Stimulated activated CD4-positive, alpha-beta T cell treated with anti-CD3 and anti-CD28 coated beads, Interleukin-2, amount 100 ng/mL, for 24 hours (primary cell): ENCODE results near the gene ESRRB.

ENCODE experiments used
- DNase-seq, 2 donors: peaks; one replicate each; pipeline ENCODE4 v3.0.0-alpha.2; 2020

ESRRB gene

GRCh38 chr14:76412501-76412900 lies 36.6 kb downstream of the ESRRB start:
- no peak for DNase-seq

DNA sequence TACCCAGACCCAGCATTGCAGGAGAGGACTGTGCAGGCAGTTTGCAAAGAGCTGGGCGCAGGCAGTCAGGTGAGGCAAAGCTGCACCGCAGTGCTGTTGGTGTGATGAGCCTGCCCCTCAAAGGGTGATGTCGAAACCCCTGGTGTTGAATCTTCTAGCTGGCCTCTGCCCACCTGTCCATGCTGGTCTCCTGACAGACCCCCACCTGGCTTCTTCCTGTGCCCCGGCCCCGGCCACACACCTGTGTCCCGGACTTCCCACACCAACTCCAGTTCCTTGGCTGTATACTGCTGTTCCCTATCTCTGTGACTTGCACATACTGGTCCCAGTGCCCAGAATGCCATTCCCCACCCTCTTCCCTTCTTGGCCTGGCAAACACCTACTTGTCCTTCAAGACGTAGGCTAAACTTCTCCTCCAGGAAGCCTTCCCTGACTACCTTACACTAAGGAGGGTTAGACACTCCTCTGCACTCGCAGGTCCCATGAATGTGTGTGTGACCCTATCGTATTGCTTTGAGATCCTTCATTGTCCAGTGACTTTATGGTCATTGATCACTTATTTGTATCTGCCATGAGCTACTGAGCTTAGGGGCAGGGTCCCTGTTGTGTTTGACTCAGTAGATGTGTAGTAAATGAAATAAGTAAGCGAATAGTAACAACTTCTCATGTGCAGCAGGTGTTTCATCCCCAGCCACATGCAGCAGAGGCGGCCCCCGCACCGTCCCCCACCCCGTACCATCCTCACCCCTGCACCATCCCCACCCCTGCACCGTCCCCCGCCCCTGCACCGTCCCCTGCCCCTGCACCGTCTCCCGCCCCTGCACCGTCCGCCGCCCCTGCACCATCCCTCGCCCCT lies 37.4 kb downstream of the ESRRB start:
- DNase-seq = no peak

GRCh38 chr14:76413962-76414600 lies 38.1 kb downstream of the ESRRB start:
- DNase-seq = no peak

- no peak for DNase-seq
These were observed 43.5 kb downstream of the ESRRB start for GRCh38 chr14:76419399-76419798.

- DNase-seq = no peak
These were observed 44.9 kb downstream of the ESRRB start for GRCh38 chr14:76420827-76421226.

GRCh38 chr14:76421662-76422061 lies 45.7 kb downstream of the ESRRB start:
- no peak for DNase-seq

GRCh38 chr14:76422662-76423061 lies 46.7 kb downstream of the ESRRB start:
- no peak for DNase-seq

- no peak for DNase-seq
These were observed 47.6 kb downstream of the ESRRB start for GRCh38 chr14:76423534-76423933.

GRCh38 chr14:76424359-76424758 lies 48.4 kb downstream of the ESRRB start:
- DNase-seq = no peak

- no peak for DNase-seq
These were observed 50.3 kb downstream of the ESRRB start for GRCh38 chr14:76426161-76426696.

DNA sequence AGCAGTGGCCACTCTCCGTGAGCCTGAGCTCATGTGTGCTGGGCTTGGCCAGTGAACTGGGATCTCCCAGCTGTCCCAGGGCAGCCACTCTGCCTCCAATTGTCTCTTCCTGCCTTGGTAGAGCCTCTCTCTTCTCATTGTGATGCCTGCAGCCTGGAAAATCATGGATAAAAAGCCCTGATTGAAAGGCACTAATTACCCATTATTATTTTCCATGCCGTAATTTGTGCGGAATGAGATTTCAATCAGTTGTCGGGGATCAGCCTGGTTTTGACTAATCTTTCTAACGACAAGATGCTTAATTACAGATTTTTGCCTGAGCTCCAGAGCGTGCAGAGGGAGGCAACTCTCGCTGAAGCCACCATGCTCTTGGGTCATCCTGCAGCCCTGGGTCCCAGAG lies 52.7 kb downstream of the ESRRB start:
- no peak for DNase-seq

DNA sequence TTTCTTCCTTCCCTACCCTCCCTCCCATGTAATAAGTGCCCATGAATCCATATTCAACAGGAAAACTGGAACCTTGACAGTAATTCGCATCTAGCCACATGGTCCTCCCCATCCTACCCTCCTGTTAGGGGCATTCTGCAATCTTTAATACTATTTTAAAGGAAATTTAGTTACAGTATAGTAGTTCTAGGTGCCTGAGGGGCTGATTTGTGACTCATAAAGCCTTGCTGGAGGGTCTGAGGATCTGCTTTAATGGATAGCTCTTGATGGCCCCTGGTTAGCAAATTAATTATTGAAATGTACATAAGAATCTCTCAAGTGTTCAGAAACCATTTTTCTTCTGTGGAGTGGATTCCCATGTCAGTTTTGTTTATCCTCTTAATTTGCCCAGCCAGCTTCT lies 54.1 kb downstream of the ESRRB start:
- DNase-seq = no peak

DNA sequence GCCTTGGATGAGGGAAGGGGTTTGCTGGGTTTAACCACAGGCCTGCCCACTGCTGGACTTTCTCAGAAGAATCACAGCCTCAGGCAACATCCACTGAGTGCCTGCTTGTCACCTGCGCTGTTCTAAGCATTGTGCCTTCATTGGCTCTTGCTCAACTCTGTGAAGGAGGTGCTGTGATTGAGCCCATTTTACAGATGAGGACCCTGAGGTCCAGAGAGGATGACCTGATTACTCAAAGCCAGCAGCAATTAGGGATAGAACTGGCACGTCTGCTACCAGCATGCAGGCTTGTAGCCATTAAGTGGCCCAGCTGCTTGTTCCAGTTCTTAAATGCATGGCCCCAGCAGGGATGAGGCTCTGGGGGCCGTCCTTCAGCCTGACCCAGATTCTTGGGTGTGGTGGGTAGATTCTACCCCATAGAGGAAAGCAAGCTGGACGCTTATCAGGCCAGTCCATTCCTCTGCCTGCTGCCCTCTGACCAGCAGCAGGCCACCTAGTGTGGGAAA lies 54.6 kb downstream of the ESRRB start:
- DNase-seq = no peak

GRCh38 chr14:76431538-76431937 lies 55.6 kb downstream of the ESRRB start:
- no peak for DNase-seq

DNA sequence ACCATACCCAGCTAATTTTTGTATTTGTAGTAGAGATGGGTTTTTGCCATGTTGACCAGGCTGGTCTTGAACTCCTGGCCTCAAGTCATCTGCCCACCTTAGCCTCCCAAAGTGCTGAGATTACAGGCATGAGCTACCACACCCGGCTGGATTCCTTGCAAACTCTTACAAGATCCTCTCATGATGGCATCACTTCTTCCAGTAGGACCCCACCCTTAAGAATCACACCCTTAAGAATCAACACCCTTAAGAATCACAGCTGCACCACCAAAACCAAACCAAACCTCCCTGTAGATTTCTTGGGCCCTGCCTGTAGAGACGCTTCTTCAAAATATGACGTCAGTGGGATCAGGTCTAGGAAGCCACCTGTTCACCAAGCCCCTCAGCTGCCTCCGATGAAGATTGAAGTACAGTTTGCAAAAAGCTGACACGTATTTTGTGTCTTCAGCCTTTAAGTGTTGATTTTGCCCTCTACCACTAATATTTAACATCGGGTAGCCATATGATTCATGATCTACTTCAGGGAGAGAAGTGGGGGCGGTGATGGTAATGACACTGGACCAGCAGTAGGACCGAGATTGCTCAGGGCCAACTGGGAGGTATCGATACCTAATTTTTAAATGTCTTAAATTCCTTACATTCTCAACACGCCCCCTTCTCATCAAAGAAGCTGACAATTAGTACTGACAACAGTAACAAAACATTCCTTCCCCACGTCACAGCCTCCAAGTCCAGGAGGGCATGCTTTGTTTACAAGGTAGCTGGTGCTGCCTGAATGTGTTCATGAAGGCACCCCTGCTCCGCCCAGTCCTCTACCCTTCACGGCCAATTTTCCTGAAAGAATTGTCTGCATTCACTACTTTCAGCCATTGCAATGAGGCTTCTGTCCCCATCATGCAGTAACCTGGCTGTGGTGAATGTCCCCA lies 57.2 kb downstream of the ESRRB start:
- DNase-seq = no peak

GRCh38 chr14:76434220-76434619 lies 58.3 kb downstream of the ESRRB start:
- DNase-seq = no peak

DNA sequence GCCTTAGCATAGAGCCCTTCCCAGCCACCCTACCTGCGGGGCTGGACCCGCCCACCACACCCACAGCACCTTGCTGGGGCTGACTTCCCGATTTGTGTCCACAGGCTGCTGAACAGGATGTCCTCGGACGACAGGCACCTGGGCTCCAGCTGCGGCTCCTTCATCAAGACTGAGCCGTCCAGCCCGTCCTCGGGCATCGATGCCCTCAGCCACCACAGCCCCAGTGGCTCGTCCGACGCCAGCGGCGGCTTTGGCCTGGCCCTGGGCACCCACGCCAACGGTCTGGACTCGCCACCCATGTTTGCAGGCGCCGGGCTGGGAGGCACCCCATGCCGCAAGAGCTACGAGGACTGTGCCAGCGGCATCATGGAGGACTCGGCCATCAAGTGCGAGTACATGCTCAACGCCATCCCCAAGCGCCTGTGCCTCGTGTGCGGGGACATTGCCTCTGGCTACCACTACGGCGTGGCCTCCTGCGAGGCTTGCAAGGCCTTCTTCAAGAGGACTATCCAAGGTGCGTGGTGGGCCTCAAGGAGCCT lies 63.4 kb downstream of the ESRRB start:
- DNase-seq = no peak

GRCh38 chr14:76446486-76446885 lies 70.5 kb downstream of the ESRRB start:
- DNase-seq = no peak

DNA sequence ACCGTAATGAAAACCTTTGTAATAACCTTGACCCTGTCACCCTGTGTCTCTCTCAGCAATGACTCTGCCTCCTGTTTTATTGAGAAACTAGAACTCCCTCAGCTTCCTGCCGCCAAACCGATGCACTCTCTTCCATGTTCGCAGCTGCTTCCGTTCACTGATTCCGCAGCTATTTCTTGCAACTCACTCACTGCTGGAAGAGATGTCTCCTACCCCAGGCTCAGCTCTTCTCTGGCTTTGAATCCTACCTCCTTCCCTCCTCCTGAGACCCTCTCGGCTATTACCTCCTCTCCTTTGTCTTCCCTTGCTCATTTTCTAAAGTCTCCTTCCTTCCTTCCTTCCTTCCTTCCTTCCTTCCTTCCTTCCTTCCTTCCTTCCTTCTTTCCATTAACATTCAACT lies 71.0 kb downstream of the ESRRB start:
- no peak for DNase-seq

DNA sequence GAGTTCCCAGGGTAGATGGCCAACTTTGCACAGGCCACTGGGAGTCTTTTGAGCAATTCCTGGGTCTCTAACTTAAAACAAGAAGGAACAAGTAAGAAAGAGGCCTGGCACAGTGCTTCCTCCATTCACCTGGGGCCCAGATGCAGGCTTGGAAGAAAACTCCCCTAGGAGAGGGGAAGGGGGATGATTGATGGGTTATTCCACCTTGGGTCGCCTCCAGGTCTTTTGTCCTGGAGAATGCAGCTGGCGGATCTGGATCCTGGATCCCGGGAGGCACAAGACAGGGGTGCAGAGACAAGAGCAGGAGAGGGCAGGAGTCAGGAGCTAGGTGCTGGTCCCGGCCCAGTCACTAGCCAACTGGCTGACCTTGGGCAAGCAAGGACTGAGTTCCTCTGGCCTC lies 74.5 kb downstream of the ESRRB start:
- no peak for DNase-seq

- peak; percentile 36 to 38 for DNase-seq
These were observed 80.3 kb downstream of the ESRRB start for GRCh38 chr14:76456200-76456599.

- no peak for DNase-seq
These were observed 81.1 kb downstream of the ESRRB start for GRCh38 chr14:76456891-76457586.
